T-cell (primary cell): Measurements from ENCODE around the gene NR1D1. TPM values are rescaled to one million over a fixed set of nuclear protein-coding genes. Genes with fewer than 3 reads are reported as not detected.

Source experiments
- ATAC-seq, 4 experiments: fragments of 200-7000 bp in 3 of 4; fragments of 150-1000 bp in 1 of 4; cut with Tn5 transposase; replicated peaks in 1 of 4; 1 replicate in 3 of 4; 2 replicates in 1 of 4; pipeline ENCODE4 v1.10.0; 2021; ENCODE audit warnings: moderate library complexity in 3 of 4, mild to moderate bottlenecking in 2 of 4, moderate number of reproducible peaks in 1 of 4
- CTCF ChIA-PET, 2 donors: fragments of 300-600 bp; sonication (Branson Sonifier 250); formaldehyde crosslinking; loops; one replicate each; lab custom pipeline; 2022; ENCODE audit warnings: antibody characterized with exemption in 2 of 2; lab: Charles Lee
- POLR2A ChIA-PET, 2 donors: fragments of 300-600 bp; sonication (Branson Sonifier 250); formaldehyde crosslinking; loops; one replicate each; lab custom pipeline; 2022; ENCODE audit warnings: antibody characterized with exemption in 2 of 2; lab: Charles Lee
- DNase-seq, 35 experiments: peaks; one replicate each; pipeline versions ENCODE4 v3.0.0 to v3.0.0-alpha.2; 2013 to 2023
- H3K27ac ChIP-seq: one replicate; pipeline ENCODE4 v1.5.1; 2013; ENCODE audit warnings: low read length
- H3K27me3 ChIP-seq, 2 experiments: replicated peaks in 1 of 2; 1 replicate in 1 of 2; 2 replicates in 1 of 2; pipeline versions ENCODE4 v1.6.1 to v1.7.0; 2013; ENCODE audit warnings: low read length in 1 of 2, mixed read lengths in 1 of 2; ENCODE audit not compliant: control insufficient read depth in 2 of 2, insufficient read depth in 2 of 2; ENCODE audit errors: extremely low read depth in 1 of 2
- H3K36me3 ChIP-seq, 2 donors: 1 replicate in 1 of 2; 2 replicates in 1 of 2; pipeline versions ENCODE4 v1.6.1 to v1.7.0; 2013; ENCODE audit warnings: low read length in 1 of 2; ENCODE audit not compliant: control insufficient read depth in 2 of 2, insufficient read depth in 1 of 2; ENCODE audit errors: extremely low read depth in 1 of 2
- H3K4me1 ChIP-seq, 2 experiments: 1 replicate in 1 of 2; 2 replicates in 1 of 2; pipeline versions ENCODE4 v1.6.1 to v1.7.0; 2013; ENCODE audit warnings: low read length in 2 of 2, mixed read lengths in 1 of 2; ENCODE audit not compliant: insufficient read depth in 2 of 2, control insufficient read depth in 1 of 2; ENCODE audit errors: extremely low read depth in 1 of 2
- H3K4me3 ChIP-seq, 2 donors: 1 replicate in 1 of 2; 2 replicates in 1 of 2; pipeline versions ENCODE4 v1.5.1 to v1.7.0; 2013; ENCODE audit warnings: mild to moderate bottlenecking in 2 of 2, low read length in 1 of 2, moderate library complexity in 1 of 2; ENCODE audit not compliant: control insufficient read depth in 1 of 2; ENCODE audit errors: extremely low read depth in 1 of 2
- H3K9me3 ChIP-seq: 2 replicates; pipeline ENCODE4 v1.7.0; 2013
- H3K27ac Mint-ChIP-seq, 2 donors: one replicate each; pipeline ENCODE4 v1.8.0; 2020 to 2021; ENCODE audit warnings: mild to moderate bottlenecking in 2 of 2, mixed read lengths in 2 of 2
- H3K27me3 Mint-ChIP-seq, 2 donors: one replicate each; pipeline ENCODE4 v1.8.0; 2021 to 2022; ENCODE audit warnings: mixed read lengths in 2 of 2
- H3K36me3 Mint-ChIP-seq: one replicate; pipeline ENCODE4 v1.8.0; 2021; ENCODE audit warnings: mixed read lengths
- H3K4me1 Mint-ChIP-seq, 3 donors: one replicate each; pipeline ENCODE4 v1.8.0; 2020 to 2022; ENCODE audit warnings: mixed read lengths in 3 of 3, mild to moderate bottlenecking in 1 of 3
- H3K4me3 Mint-ChIP-seq, 3 donors: one replicate each; pipeline ENCODE4 v1.8.0; 2020 to 2022; ENCODE audit warnings: mild to moderate bottlenecking in 3 of 3, mixed read lengths in 3 of 3, moderate library complexity in 3 of 3
- H3K9me3 Mint-ChIP-seq, 3 donors: one replicate each; pipeline ENCODE4 v1.8.0; 2020 to 2022; ENCODE audit warnings: mixed read lengths in 3 of 3
- WGBS: methylation state at CpG from one replicate; pipeline ENCODE4 v1.1.5; 2013; ENCODE audit warnings: missing lambda C conversion rate; ENCODE audit not compliant: insufficient coverage; 5-methylcytosine and 5-hydroxymethylcytosine counted together
- total RNA-seq, 35 experiments: library from RNA in 6 of 35; stranded (reverse) in 6 of 35; fragments of 120-200 nt in 1 of 35; gene quantifications; one replicate each; pipeline versions ENCODE4 v1.2.1 to v1.2.4 and lab custom pipeline; 2013 to 2026

The NR1D1 gene
- total RNA-seq, 5 donors from 2014 or later (not counting 1 experiment from before 2014, with no cell fraction given), result 11.5 to 33.6 (median 21.9) TPM

- Histone ChIP-seq H3K4me3 (no peak overlapping the region), H3K9me3 (no peaks in the 10 kb centered on the region), H3K27ac (no peak overlapping the region), H3K36me3 (peaks cover 20 to 71% of the 10 kb centered on the region in 2 donors), H3K4me1 (peaks cover 20 to 37% of the 10 kb centered on the region in 2 experiments), H3K27me3 (no peaks in the 10 kb centered on the region)
- Mint-ChIP-seq H3K27ac (peak overlapping the region in 1 of 2 donors; percentile 39), H3K9me3 (no peaks in the 10 kb centered on the region), H3K4me1 (peaks cover 38 to 48% (median 39%) of the 10 kb centered on the region in 3 donors), H3K36me3 (peaks cover 42% of the 10 kb centered on the region), H3K4me3 (no peak overlapping the region), H3K27me3 (no peaks in the 10 kb centered on the region)
- ATAC-seq, result no peak
- ChIA-PET POLR2A (no interaction called here), CTCF (interaction anchor here in 1 of 2 donors (0.6 kb wide), 1 partner anchor 601 kb away, joined by 7 read pairs; no protein-coding TSS in a partner anchor)
- DNase-seq, result no peak
- WGBS, result 95% methylated on average over 5 of the region's 18 CpGs
These were observed 8.5 kb downstream of the NR1D1 start for GRCh38 chr17:40091691-40092397.

GRCh38 chr17:40090237-40091119, 9.9 kb downstream of the NR1D1 start:
- ChIA-PET POLR2A (no interaction called here), CTCF (interaction anchor here in 1 of 2 donors (0.7 to 0.9 kb wide), 2 partner anchors 78 to 79 kb away, joined by 3 to 13 read pairs; no protein-coding TSS in a partner anchor)
- H3K27me3 Mint-ChIP-seq, result no peaks in the 10 kb centered on the region
- ATAC-seq (no peak), DNase-seq (no peak)
- Histone ChIP-seq H3K27me3 (peaks cover 0 to 2% of the 10 kb centered on the region in 2 experiments), H3K9me3 (no peaks in the 10 kb centered on the region), H3K36me3 (peaks cover 29 to 80% of the 10 kb centered on the region in 2 donors), H3K27ac (no peak overlapping the region), H3K4me1 (peaks cover 9 to 32% of the 10 kb centered on the region in 2 experiments), H3K4me3 (no peak overlapping the region)
- peaks cover 33 to 37% (median 35%) of the 10 kb centered on the region in 3 donors for H3K4me1 Mint-ChIP-seq
- no peaks in the 10 kb centered on the region for H3K9me3 Mint-ChIP-seq
- WGBS, result 86% methylated on average over 3 of the region's 14 CpGs
- peaks cover 40% of the 10 kb centered on the region for H3K36me3 Mint-ChIP-seq
- H3K27ac Mint-ChIP-seq, result peak overlapping the region in 1 of 2 donors; percentile 39
- H3K4me3 Mint-ChIP-seq, result no peak overlapping the region

DNA sequence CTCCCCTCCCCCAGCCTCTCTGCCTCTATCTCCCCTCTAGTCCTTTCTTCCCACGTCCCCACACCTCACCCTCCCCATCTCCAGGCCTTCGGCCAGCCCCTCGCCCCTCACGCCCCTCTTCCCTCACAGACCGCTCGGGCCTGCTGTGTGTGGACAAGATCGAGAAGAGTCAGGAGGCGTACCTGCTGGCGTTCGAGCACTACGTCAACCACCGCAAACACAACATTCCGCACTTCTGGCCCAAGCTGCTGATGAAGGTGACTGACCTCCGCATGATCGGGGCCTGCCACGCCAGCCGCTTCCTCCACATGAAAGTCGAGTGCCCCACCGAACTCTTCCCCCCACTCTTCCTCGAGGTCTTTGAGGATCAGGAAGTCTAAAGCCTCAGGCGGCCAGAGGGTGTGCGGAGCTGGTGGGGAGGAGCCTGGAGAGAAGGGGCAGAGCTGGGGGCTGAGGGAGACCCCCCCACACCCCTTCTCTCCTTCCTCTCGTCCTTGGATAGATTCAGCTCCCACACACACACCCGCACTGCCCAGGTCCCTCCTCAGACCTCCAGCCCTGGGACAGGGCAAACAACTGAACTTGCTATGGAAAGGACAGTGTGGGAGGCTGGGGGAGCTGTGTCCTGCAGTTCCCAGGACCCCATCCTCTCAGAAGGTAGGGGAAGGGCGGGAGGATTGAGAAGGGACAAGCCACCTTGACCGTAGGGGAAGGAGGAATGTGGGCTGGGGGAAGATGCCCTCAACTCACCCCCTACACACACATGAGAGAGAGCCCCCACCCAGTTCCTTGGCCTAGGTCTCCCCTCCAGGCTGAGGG, 11.1 kb downstream of the NR1D1 start:
- DNase-seq, result no peak
- ATAC-seq, result no peak
- peaks cover 30 to 79% of the 10 kb centered on the region in 2 donors for H3K36me3 ChIP-seq
- Mint-ChIP-seq H3K9me3 (no peaks in the 10 kb centered on the region), H3K36me3 (peaks cover 46% of the 10 kb centered on the region), H3K27me3 (no peaks in the 10 kb centered on the region), H3K27ac (peak overlapping the region; percentile 69 to 78), H3K4me3 (no peak overlapping the region), H3K4me1 (peaks cover 23 to 29% (median 26%) of the 10 kb centered on the region in 3 donors)
- no peaks in the 10 kb centered on the region for H3K9me3 ChIP-seq
- H3K27ac ChIP-seq, result no peak overlapping the region
- peaks cover 2 to 20% of the 10 kb centered on the region in 2 experiments for H3K4me1 ChIP-seq
- CTCF ChIA-PET, result interaction anchor here (0.6 to 0.9 kb wide), 3 partner anchors 14 to 24 kb away, joined by 3 to 18 read pairs (median 4); no protein-coding TSS in a partner anchor
- POLR2A ChIA-PET, result no interaction called here
- no peak overlapping the region for H3K4me3 ChIP-seq
- H3K27me3 ChIP-seq, result peaks cover 0 to 2% of the 10 kb centered on the region in 2 experiments
- 96% methylated on average over 15 of the region's 26 CpGs for WGBS

- H3K4me1 Mint-ChIP-seq, result peaks cover 15 to 19% (median 16%) of the 10 kb centered on the region in 3 donors
- peak overlapping the region; percentile 34 to 46 for H3K27ac Mint-ChIP-seq
- no peaks in the 10 kb centered on the region for H3K27me3 Mint-ChIP-seq
- DNase-seq (no peak), ATAC-seq (no peak)
- peaks cover 46% of the 10 kb centered on the region for H3K36me3 Mint-ChIP-seq
- Histone ChIP-seq H3K27ac (no peak overlapping the region), H3K36me3 (peaks cover 33 to 78% of the 10 kb centered on the region in 2 donors), H3K9me3 (no peaks in the 10 kb centered on the region), H3K4me3 (no peak overlapping the region), H3K4me1 (peaks cover 0 to 12% of the 10 kb centered on the region in 2 experiments), H3K27me3 (peaks cover 0 to 2% of the 10 kb centered on the region in 2 experiments)
- WGBS, result 96% methylated on average over 28 of the region's 28 CpGs
- H3K4me3 Mint-ChIP-seq, result no peak overlapping the region
- H3K9me3 Mint-ChIP-seq, result no peaks in the 10 kb centered on the region
- ChIA-PET POLR2A (no interaction called here), CTCF (interaction anchor here in 1 of 2 donors (0.9 kb wide), 1 partner anchor 13 kb away, joined by 4 read pairs; no protein-coding TSS in a partner anchor)
These were observed 12.3 kb downstream of the NR1D1 start for GRCh38 chr17:40087903-40088718.

- H3K4me3 ChIP-seq, result no peak overlapping the region
These were observed 13.2 kb downstream of the NR1D1 start for GRCh38 chr17:40087049-40087794.

More at GRCh38 chr17:40087049-40087794, 13.2 kb downstream of the NR1D1 start:
- H3K27me3 ChIP-seq, result peaks cover 0 to 2% of the 10 kb centered on the region in 2 experiments
- Mint-ChIP-seq H3K27ac (peak overlapping the region; percentile 7 to 72), H3K4me1 (peaks cover 15 to 19% (median 16%) of the 10 kb centered on the region in 3 donors), H3K4me3 (no peak overlapping the region), H3K9me3 (no peaks in the 10 kb centered on the region), H3K27me3 (no peaks in the 10 kb centered on the region), H3K36me3 (peaks cover 46% of the 10 kb centered on the region)
- no peaks in the 10 kb centered on the region for H3K9me3 ChIP-seq
- peaks cover 33 to 71% of the 10 kb centered on the region in 2 donors for H3K36me3 ChIP-seq
- 86% methylated on average over 4 of the region's 6 CpGs for WGBS
- peaks cover 0 to 12% of the 10 kb centered on the region in 2 experiments for H3K4me1 ChIP-seq
- CTCF ChIA-PET, result interaction anchor here in 1 of 2 donors (0.6 to 1.6 kb wide), 9 partner anchors 12 to 81 kb away, joined by 3 to 10 read pairs (median 8); partner anchors contain the start of gene MED24
- no peak for ATAC-seq
- POLR2A ChIA-PET, result interaction anchor here in 1 of 2 donors (0.5 kb wide), 1 partner anchor 20 kb away, joined by 3 read pairs; no protein-coding TSS in a partner anchor
- no peak overlapping the region for H3K27ac ChIP-seq
- no peak for DNase-seq
